Esophagus (tissue), 2 donors: ENCODE results near the gene TLE3. TPM values are rescaled to one million over a fixed set of nuclear protein-coding genes. Genes with fewer than 3 reads are reported as not detected.

Source experiments
- H3K27ac ChIP-seq, 2 donors: one replicate each; pipeline ENCODE4 v1.5.1; 2013; ENCODE audit warnings: low read depth in 2 of 2, mild to moderate bottlenecking in 2 of 2, inconsistent platforms in 1 of 2, low read length in 1 of 2, moderate library complexity in 1 of 2
- H3K27me3 ChIP-seq, 2 donors: one replicate each; pipeline ENCODE4 v1.6.1; 2013; ENCODE audit warnings: low read length in 2 of 2, control low read depth in 1 of 2, mild to moderate bottlenecking in 1 of 2; ENCODE audit not compliant: insufficient read depth in 2 of 2, control insufficient read depth in 1 of 2
- H3K36me3 ChIP-seq, 2 donors: one replicate each; pipeline ENCODE4 v1.6.1; 2013; ENCODE audit warnings: low read length in 1 of 2; ENCODE audit not compliant: control insufficient read depth in 2 of 2, insufficient read depth in 2 of 2
- H3K4me1 ChIP-seq, 2 donors: one replicate each; pipeline ENCODE4 v1.6.1; 2013; ENCODE audit warnings: low read length in 1 of 2; ENCODE audit not compliant: control insufficient read depth in 2 of 2, insufficient read depth in 2 of 2
- H3K4me3 ChIP-seq, 2 donors: one replicate each; pipeline ENCODE4 v1.5.1; 2013; ENCODE audit warnings: low read length in 2 of 2, mild to moderate bottlenecking in 2 of 2, low read depth in 1 of 2, moderate library complexity in 1 of 2
- H3K9me3 ChIP-seq, 2 donors: one replicate each; pipeline ENCODE4 v1.6.1; 2013; ENCODE audit warnings: mild to moderate bottlenecking in 2 of 2, low read depth in 1 of 2, low read length in 1 of 2, moderate library complexity in 1 of 2; ENCODE audit not compliant: control insufficient read depth in 2 of 2, insufficient read depth in 1 of 2
- WGBS, 2 donors: extraction: QIAGEN DNeasy Blood & Tissue Kit; methylation state at CpG; one replicate each; pipeline ENCODE4 v1.1.7; 2013; 5-methylcytosine and 5-hydroxymethylcytosine counted together
- polyA plus RNA-seq, 2 donors: library from polyadenylated mRNA; stranded (reverse); fragments of 200-250 nt; gene quantifications; one replicate each; pipeline ENCODE4 v1.2.3, GENCODE V29; 2013
- donor health status: healthy with polysubstance abuse.
- donor health status: Bipolar disorder and iron deficiency.

Gene TLE3
- polyA plus RNA-seq, 2 donors, result 33.1 to 43.9 TPM

DNA sequence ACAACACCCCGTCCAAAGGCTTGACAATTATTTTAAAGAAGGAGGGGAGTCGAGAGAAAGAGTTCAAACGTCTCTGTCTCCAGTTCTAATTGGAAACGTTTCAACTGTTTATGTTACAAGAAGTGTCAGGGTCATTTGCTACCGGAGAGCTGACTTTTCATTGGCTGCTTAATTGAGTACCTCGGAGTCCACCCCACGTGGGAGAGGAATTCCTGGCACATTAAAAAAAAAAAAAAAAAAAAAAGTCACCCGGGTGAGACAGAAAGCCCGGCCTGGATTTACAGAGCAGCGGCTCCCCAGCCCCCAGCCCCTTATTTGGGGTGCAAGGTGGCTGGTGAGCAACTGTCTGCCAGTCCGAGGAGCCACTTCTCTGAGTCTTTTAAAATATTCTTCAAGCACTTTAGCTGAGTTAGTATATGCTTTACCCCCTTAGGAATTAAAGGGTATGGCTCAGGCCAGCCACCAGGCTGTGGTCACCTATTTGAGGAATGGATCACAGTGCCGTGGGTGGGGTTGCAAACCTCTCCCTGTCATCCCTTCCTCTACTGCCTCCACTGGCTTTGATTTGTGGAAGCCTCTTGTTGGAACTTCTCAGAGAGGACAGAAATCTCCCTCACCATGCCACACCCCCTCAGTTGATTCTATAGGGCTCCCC, 3.9 kb upstream of the TLE3 start:
- H3K4me3 ChIP-seq, result peak overlapping the region in 1 of 2 donors; percentile 36
- H3K4me1 ChIP-seq, result peaks cover 0 to 7% of the 10 kb centered on the region in 2 donors

GRCh38 chr15:70100474-70101341, 3.0 kb upstream of the TLE3 start:
- H3K4me1 ChIP-seq, result peaks cover 0 to 7% of the 10 kb centered on the region in 2 donors
- WGBS, 2 donors, result 2 to 3% methylated on average over 54 of the region's 54 CpGs

More for the DNA sequence above, 3.9 kb upstream of the TLE3 start:
- WGBS, 2 donors, result 11 to 12% methylated on average over 12 of the region's 12 CpGs
- no peaks in the 10 kb centered on the region for H3K9me3 ChIP-seq
- H3K27ac ChIP-seq, result peak overlapping the region in 1 of 2 donors; percentile 24
- no peaks in the 10 kb centered on the region for H3K36me3 ChIP-seq
- H3K27me3 ChIP-seq, result no peaks in the 10 kb centered on the region

GRCh38 chr15:70099967-70100473, 2.3 kb upstream of the TLE3 start:
- no peaks in the 10 kb centered on the region for H3K9me3 ChIP-seq
- H3K4me3 ChIP-seq, result peak overlapping the region in 1 of 2 donors; percentile 36
- 1% methylated on average over 17 of the region's 17 CpGs for WGBS, 2 donors
- no peaks in the 10 kb centered on the region for H3K27me3 ChIP-seq
- H3K36me3 ChIP-seq, result no peaks in the 10 kb centered on the region
- peak overlapping the region in 1 of 2 donors; percentile 5 for H3K27ac ChIP-seq
- H3K4me1 ChIP-seq, result peaks cover 0 to 7% of the 10 kb centered on the region in 2 donors

More at GRCh38 chr15:70100474-70101341, 3.0 kb upstream of the TLE3 start:
- no peaks in the 10 kb centered on the region for H3K9me3 ChIP-seq
- no peaks in the 10 kb centered on the region for H3K36me3 ChIP-seq
- no peaks in the 10 kb centered on the region for H3K27me3 ChIP-seq
- peak overlapping the region; percentile 5 to 24 for H3K27ac ChIP-seq
- H3K4me3 ChIP-seq, result peak overlapping the region; percentile 36

GRCh38 chr15:70099167-70099966, 1.6 kb upstream of the TLE3 start:
- H3K4me1 ChIP-seq, result peaks cover 2 to 7% of the 10 kb centered on the region in 2 donors

GRCh38 chr15:70098461-70099166, 897 bp upstream of the TLE3 start:
- no peaks in the 10 kb centered on the region for H3K27me3 ChIP-seq

More at GRCh38 chr15:70099167-70099966, 1.6 kb upstream of the TLE3 start:
- WGBS, 2 donors, result 1% methylated on average over 64 to 69 of the region's 69 CpGs
- Histone ChIP-seq H3K27ac (peak overlapping the region; percentile 91 to 94), H3K9me3 (no peaks in the 10 kb centered on the region), H3K36me3 (no peaks in the 10 kb centered on the region), H3K4me3 (peak overlapping the region; percentile 63 to 70), H3K27me3 (no peaks in the 10 kb centered on the region)

GRCh38 chr15:70098153-70098460, 390 bp upstream of the TLE3 start:
- no peaks in the 10 kb centered on the region for H3K9me3 ChIP-seq
- H3K4me1 ChIP-seq, result peaks cover 2 to 10% of the 10 kb centered on the region in 2 donors
- no peaks in the 10 kb centered on the region for H3K36me3 ChIP-seq
- H3K27ac ChIP-seq, result peak overlapping the region; percentile 91 to 94
- H3K4me3 ChIP-seq, result peak overlapping the region in 1 of 2 donors; percentile 70
- no peaks in the 10 kb centered on the region for H3K27me3 ChIP-seq
- WGBS, 2 donors, result 1 to 2% methylated on average over 7 of the region's 7 CpGs

More at GRCh38 chr15:70098461-70099166, 897 bp upstream of the TLE3 start:
- WGBS, 2 donors, result 1 to 2% methylated on average over 39 to 60 of the region's 60 CpGs
- no peaks in the 10 kb centered on the region for H3K36me3 ChIP-seq
- H3K4me3 ChIP-seq, result peak overlapping the region; percentile 63 to 70
- no peaks in the 10 kb centered on the region for H3K9me3 ChIP-seq
- H3K4me1 ChIP-seq, result peaks cover 2 to 7% of the 10 kb centered on the region in 2 donors
- peak overlapping the region; percentile 91 to 94 for H3K27ac ChIP-seq

DNA sequence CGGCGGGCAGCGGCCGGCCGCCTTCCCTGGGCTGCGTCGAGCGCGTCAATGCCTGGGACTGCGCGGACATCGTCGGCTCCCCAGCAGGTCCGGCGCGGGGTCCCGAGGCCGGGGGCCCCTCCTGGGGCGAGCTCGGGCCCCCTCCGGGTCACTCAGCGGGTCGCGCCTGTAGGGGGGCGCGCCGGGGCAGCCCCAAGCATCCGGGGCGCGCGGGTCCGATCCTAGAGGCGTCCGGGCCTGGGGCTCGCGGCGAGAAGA, 725 bp downstream of the TLE3 start:
- peak overlapping the region; percentile 70 to 88 for H3K4me3 ChIP-seq
- H3K27ac ChIP-seq, result peak overlapping the region; percentile 91 to 92
- peaks cover 6 to 18% of the 10 kb centered on the region in 2 donors for H3K4me1 ChIP-seq
- WGBS, 2 donors, result 1% methylated on average over 34 to 37 of the region's 37 CpGs
- no peaks in the 10 kb centered on the region for H3K27me3 ChIP-seq
- H3K9me3 ChIP-seq, result no peaks in the 10 kb centered on the region
- no peaks in the 10 kb centered on the region for H3K36me3 ChIP-seq

GRCh38 chr15:70096215-70097062, 1.3 kb downstream of the TLE3 start:
- Histone ChIP-seq H3K36me3 (peaks cover 0 to 3% of the 10 kb centered on the region in 2 donors), H3K4me1 (peaks cover 7 to 20% of the 10 kb centered on the region in 2 donors), H3K27me3 (no peaks in the 10 kb centered on the region), H3K4me3 (peak overlapping the region; percentile 70 to 88), H3K27ac (peak overlapping the region; percentile 91 to 92), H3K9me3 (no peaks in the 10 kb centered on the region)
- 1% methylated on average over 69 to 75 of the region's 75 CpGs for WGBS, 2 donors
